HepG2 (cell line): ENCODE results near the gene PRR22. TPM values are rescaled to one million over a fixed set of nuclear protein-coding genes. Genes with fewer than 3 reads are reported as not detected.

Experiments used
- BORCS8-MEF2B ChIP-seq: sonication (generic); formaldehyde crosslinking; IDR thresholded peaks from 2 replicates; pipeline ENCODE4 v1.8.0; 2022; ENCODE audit warnings: mild to moderate bottlenecking, missing genetic modification reagents
- BRD4 ChIP-seq: sonication (generic); formaldehyde crosslinking; IDR thresholded peaks from 2 replicates; pipeline ENCODE4 v1.4.0; 2020; ENCODE audit warnings: missing genetic modification reagents
- CEBPB ChIP-seq: IDR thresholded peaks from 2 replicates; pipeline ENCODE4 v1.6.1; 2011; ENCODE audit warnings: low read depth, low read length, improper control_type of control experiment, borderline replicate concordance
- CEBPG ChIP-seq: IDR thresholded peaks from 2 replicates; pipeline ENCODE4 v1.6.1; 2016
- DMAP1 ChIP-seq: IDR thresholded peaks from 2 replicates; pipeline ENCODE4 v1.6.1; 2016
- FOXK2 ChIP-seq: fragments of 450-650 bp; IDR thresholded peaks from 2 replicates; pipeline ENCODE4 v1.6.1; 2016
- HIVEP1 ChIP-seq: sonication (generic); formaldehyde crosslinking; IDR thresholded peaks from 2 replicates; pipeline ENCODE4 v1.4.0; 2020; ENCODE audit warnings: mild to moderate bottlenecking, missing genetic modification reagents
- NAIF1 ChIP-seq: sonication (generic); formaldehyde crosslinking; IDR thresholded peaks from 2 replicates; pipeline ENCODE4 v1.5.0; 2020; ENCODE audit warnings: mild to moderate bottlenecking, missing genetic modification reagents, borderline replicate concordance
- NCOA5 ChIP-seq: sonication (generic); formaldehyde crosslinking; IDR thresholded peaks from 2 replicates; pipeline ENCODE4 v1.4.0; 2020; ENCODE audit warnings: missing genetic modification reagents
- NR2F6 ChIP-seq, 2 experiments: IDR thresholded peaks; 2 replicates each; pipeline ENCODE4 v1.6.1; 2016; ENCODE audit warnings: antibody characterized with exemption in 1 of 2, mild to moderate bottlenecking in 1 of 2
- RFX5 ChIP-seq: IDR thresholded peaks from 2 replicates; pipeline ENCODE4 v1.6.1; 2011; ENCODE audit warnings: low read depth, low read length, improper control_type of control experiment
- TBP ChIP-seq: sonication (generic); formaldehyde crosslinking; IDR thresholded peaks from 2 replicates; pipeline ENCODE4 v1.5.0; 2020; ENCODE audit warnings: missing genetic modification reagents
- ZBTB21 ChIP-seq: sonication (generic); formaldehyde crosslinking; IDR thresholded peaks from 2 replicates; pipeline ENCODE4 v1.4.0; 2020; ENCODE audit warnings: missing genetic modification reagents
- ZNF17 ChIP-seq: sonication (generic); formaldehyde crosslinking; IDR thresholded peaks from 2 replicates; pipeline ENCODE4 v1.5.0; 2020; ENCODE audit warnings: mild to moderate bottlenecking, missing genetic modification reagents
- ZNF264 ChIP-seq: sonication (generic); formaldehyde crosslinking; IDR thresholded peaks from 2 replicates; pipeline ENCODE4 v1.4.0; 2020; ENCODE audit warnings: missing genetic modification reagents
- ZNF30 ChIP-seq: sonication (generic); formaldehyde crosslinking; IDR thresholded peaks from 2 replicates; pipeline ENCODE4 v1.5.0; 2020; ENCODE audit warnings: mild to moderate bottlenecking, missing genetic modification reagents
- ZNF317 ChIP-seq: sonication (generic); formaldehyde crosslinking; IDR thresholded peaks from 2 replicates; pipeline ENCODE4 v1.5.0; 2020; ENCODE audit warnings: mild to moderate bottlenecking, missing genetic modification reagents
- ZNF430 ChIP-seq: sonication (generic); formaldehyde crosslinking; IDR thresholded peaks from 2 replicates; pipeline ENCODE4 v1.9.0; 2021; ENCODE audit warnings: mild to moderate bottlenecking, missing genetic modification reagents
- ZNF768 ChIP-seq: sonication (generic); formaldehyde crosslinking; IDR thresholded peaks from 2 replicates; pipeline ENCODE4 v1.4.0; 2020; ENCODE audit warnings: missing genetic modification reagents
- ZNF792 ChIP-seq: IDR thresholded peaks from 2 replicates; pipeline ENCODE4 v1.6.1; 2016
- polyA plus RNA-seq, 8 experiments: library from polyadenylated mRNA; depleted of rRNA in 3 of 8; stranded (reverse) in 7 of 8; unstranded in 1 of 8; fragments of >200 nt; fragmentation: Illumina TruSeq in 4 of 8; extraction: Trizol in 4 of 8; gene quantifications; 2 replicates each; pipeline versions ENCODE4 v1.2.1 to v1.2.3, GENCODE V29; 2011 to 2016; ENCODE audit warnings: low read depth in 4 of 8, missing spikeins in 1 of 8, mixed read lengths in 1 of 8; ENCODE audit not compliant: insufficient read depth in 1 of 8
- total RNA-seq, 5 experiments: library from RNA; depleted of rRNA; stranded (reverse); fragments of >200 nt; fragmentation: Illumina TruSeq; extraction: Trizol; gene quantifications; 2 replicates each; pipeline ENCODE4 v1.2.3, GENCODE V29; 2016; ENCODE audit warnings: low read depth in 1 of 5
- TF ChIP-seq, protein P1 (sequence below): IDR thresholded peaks from 2 replicates; pipeline ENCODE4 v1.6.1; 2016; ENCODE audit warnings: low read depth, missing genetic modification reagents, missing compliant biosample characterization
- TF ChIP-seq, protein P2 (sequence below): IDR thresholded peaks from 2 replicates; pipeline ENCODE4 v1.6.1; 2016; ENCODE audit warnings: mild to moderate bottlenecking

PRR22 gene
- total and polyA plus RNA-seq, 2 of the 13 experiments (the other 11 are each of a cell fraction or from before 2014, with no cell fraction given), result 0.84 to 2.3 TPM

DNA sequence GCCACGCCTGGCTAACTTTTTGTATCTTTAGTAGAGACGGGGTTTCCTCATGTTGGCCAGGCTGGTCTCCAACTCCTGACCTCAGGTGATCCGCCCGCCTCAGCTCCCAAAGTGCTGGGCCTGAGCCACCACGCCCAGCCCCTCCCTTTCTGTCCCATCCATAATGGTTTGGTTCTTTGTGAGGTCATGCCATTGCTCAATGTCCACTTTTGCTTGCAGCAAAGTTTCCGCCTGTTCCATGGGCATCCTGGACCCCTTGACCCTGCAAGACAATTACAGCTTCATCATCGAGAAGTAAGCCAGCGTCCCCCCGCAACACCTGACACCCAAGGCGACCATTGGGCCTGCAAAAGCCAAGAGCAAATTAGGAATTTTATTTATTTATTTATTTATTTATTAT, 16.6 kb downstream of the PRR22 start (continued):
- TF ChIP-seq HIVEP1 (CRISPR knock-in tag) (no peak), ZBTB21 (CRISPR knock-in tag) (peak; percentile 72; the same call in 1 of the 2 replicates), ZNF30 (CRISPR knock-in tag) (no peak), NAIF1 (no peak), BORCS8-MEF2B (CRISPR knock-in tag) (no peak), BRD4 (CRISPR knock-in tag) (no peak), NR2F6 (IDR thresholded peaks at IDR 0.05) (no peak), NR2F6 (CRISPR knock-in tag; IDR thresholded peaks at IDR 0.05) (peak; percentile 44; the same call in 1 of the 2 replicates), CEBPB (peak; percentile 73), ZNF317 (no peak), DMAP1 (no peak), NCOA5 (CRISPR knock-in tag) (no peak), ZNF17 (CRISPR knock-in tag) (no peak), FOXK2 (no peak), ZNF430 (CRISPR knock-in tag) (no peak), ZNF768 (CRISPR knock-in tag) (no peak), ZNF264 (no peak), TBP (CRISPR knock-in tag) (no peak), CEBPG (CRISPR knock-in tag) (peak; percentile 79), ZNF792 (no peak), RFX5 (0 out of 2 replicates have a peak, but pooled peaks have one; percentile 37)
- TF ChIP-seq, protein P1, sequence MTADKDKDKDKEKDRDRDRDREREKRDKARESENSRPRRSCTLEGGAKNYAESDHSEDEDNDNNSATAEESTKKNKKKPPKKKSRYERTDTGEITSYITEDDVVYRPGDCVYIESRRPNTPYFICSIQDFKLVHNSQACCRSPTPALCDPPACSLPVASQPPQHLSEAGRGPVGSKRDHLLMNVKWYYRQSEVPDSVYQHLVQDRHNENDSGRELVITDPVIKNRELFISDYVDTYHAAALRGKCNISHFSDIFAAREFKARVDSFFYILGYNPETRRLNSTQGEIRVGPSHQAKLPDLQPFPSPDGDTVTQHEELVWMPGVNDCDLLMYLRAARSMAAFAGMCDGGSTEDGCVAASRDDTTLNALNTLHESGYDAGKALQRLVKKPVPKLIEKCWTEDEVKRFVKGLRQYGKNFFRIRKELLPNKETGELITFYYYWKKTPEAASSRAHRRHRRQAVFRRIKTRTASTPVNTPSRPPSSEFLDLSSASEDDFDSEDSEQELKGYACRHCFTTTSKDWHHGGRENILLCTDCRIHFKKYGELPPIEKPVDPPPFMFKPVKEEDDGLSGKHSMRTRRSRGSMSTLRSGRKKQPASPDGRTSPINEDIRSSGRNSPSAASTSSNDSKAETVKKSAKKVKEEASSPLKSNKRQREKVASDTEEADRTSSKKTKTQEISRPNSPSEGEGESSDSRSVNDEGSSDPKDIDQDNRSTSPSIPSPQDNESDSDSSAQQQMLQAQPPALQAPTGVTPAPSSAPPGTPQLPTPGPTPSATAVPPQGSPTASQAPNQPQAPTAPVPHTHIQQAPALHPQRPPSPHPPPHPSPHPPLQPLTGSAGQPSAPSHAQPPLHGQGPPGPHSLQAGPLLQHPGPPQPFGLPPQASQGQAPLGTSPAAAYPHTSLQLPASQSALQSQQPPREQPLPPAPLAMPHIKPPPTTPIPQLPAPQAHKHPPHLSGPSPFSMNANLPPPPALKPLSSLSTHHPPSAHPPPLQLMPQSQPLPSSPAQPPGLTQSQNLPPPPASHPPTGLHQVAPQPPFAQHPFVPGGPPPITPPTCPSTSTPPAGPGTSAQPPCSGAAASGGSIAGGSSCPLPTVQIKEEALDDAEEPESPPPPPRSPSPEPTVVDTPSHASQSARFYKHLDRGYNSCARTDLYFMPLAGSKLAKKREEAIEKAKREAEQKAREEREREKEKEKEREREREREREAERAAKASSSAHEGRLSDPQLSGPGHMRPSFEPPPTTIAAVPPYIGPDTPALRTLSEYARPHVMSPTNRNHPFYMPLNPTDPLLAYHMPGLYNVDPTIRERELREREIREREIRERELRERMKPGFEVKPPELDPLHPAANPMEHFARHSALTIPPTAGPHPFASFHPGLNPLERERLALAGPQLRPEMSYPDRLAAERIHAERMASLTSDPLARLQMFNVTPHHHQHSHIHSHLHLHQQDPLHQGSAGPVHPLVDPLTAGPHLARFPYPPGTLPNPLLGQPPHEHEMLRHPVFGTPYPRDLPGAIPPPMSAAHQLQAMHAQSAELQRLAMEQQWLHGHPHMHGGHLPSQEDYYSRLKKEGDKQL, result no peak
- TF ChIP-seq, protein P2, sequence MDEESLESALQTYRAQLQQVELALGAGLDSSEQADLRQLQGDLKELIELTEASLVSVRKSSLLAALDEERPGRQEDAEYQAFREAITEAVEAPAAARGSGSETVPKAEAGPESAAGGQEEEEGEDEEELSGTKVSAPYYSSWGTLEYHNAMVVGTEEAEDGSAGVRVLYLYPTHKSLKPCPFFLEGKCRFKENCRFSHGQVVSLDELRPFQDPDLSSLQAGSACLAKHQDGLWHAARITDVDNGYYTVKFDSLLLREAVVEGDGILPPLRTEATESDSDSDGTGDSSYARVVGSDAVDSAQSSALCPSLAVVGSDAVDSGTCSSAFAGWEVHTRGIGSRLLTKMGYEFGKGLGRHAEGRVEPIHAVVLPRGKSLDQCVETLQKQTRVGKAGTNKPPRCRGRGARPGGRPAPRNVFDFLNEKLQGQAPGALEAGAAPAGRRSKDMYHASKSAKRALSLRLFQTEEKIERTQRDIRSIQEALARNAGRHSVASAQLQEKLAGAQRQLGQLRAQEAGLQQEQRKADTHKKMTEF (CRISPR knock-in tag), result no peak
